ENCODE measurements around the gene LDLR.

DNA sequence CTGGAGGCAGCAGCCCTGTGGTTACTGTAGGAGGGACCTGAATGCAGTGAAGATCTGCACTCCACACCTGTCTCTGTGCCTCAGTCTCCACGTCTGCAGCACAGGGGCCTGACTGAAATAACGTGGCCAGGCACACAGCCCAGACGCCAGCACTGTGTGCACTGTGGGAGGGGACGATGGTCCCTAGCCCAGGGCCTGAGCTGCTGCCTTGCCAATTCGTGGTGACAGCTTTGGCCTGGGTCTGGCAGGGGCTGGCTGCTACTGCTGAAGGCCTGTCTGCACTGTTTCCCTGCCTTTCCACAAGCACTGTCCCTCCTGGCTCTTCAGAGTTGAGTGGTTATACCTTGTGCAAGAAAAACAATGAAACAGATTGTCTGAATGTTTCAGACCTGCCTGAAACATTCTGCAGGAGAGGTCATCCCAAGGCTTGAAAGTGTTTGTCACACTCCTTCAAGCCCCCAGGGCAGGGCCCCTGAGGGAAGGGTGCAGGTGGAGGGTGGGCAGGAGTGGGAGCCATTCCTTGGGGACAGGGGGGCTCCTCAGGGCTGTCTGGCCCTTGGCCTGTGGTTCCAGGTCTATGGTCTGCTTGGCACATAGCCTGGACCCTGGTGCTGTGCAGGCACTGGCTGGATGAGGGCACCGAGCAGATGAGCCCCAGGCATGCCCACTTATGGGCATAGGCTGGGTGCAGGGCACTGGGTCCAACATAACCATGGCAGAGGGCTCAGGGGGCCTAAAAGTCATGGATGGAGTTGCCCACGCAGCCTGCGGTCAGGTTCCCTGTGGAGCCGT is 38.7 kb upstream of the LDLR start:
- TF ChIP-seq, protein P1, sequence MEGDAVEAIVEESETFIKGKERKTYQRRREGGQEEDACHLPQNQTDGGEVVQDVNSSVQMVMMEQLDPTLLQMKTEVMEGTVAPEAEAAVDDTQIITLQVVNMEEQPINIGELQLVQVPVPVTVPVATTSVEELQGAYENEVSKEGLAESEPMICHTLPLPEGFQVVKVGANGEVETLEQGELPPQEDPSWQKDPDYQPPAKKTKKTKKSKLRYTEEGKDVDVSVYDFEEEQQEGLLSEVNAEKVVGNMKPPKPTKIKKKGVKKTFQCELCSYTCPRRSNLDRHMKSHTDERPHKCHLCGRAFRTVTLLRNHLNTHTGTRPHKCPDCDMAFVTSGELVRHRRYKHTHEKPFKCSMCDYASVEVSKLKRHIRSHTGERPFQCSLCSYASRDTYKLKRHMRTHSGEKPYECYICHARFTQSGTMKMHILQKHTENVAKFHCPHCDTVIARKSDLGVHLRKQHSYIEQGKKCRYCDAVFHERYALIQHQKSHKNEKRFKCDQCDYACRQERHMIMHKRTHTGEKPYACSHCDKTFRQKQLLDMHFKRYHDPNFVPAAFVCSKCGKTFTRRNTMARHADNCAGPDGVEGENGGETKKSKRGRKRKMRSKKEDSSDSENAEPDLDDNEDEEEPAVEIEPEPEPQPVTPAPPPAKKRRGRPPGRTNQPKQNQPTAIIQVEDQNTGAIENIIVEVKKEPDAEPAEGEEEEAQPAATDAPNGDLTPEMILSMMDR (IDR thresholded peaks at IDR 0.05): no peak
- no peak for TF ChIP-seq POLR2AphosphoS5 (IDR thresholded peaks at IDR 0.05)
- TF ChIP-seq EP300 (IDR thresholded peaks at IDR 0.05): no peak
- TF ChIP-seq POLR2A (IDR thresholded peaks at IDR 0.05): no peak

All from upper lobe of left lung (tissue), 4 donors.